Nephron (organoid): ENCODE measurements around the gene TSC2.

Experiments
- H3K27ac Mint-ChIP-seq, 3 experiments: 2 replicates each; pipeline ENCODE4 v1.8.0; 2020; ENCODE audit warnings: mixed read lengths in 3 of 3, mild to moderate bottlenecking in 2 of 3, moderate library complexity in 1 of 3
- H3K27me3 Mint-ChIP-seq: 2 replicates; pipeline ENCODE4 v1.8.0; 2021; ENCODE audit warnings: low read depth, mild to moderate bottlenecking, moderate library complexity, mixed read lengths
- H3K36me3 Mint-ChIP-seq: 2 replicates; pipeline ENCODE4 v1.8.0; 2020; ENCODE audit warnings: low read depth, mixed read lengths
- H3K4me1 Mint-ChIP-seq: 2 replicates; pipeline ENCODE4 v1.8.0; 2020; ENCODE audit warnings: mixed read lengths
- H3K4me3 Mint-ChIP-seq, 3 experiments: 2 replicates each; pipeline ENCODE4 v1.8.0; 2020; ENCODE audit warnings: mild to moderate bottlenecking in 3 of 3, mixed read lengths in 3 of 3, moderate library complexity in 2 of 3
- H3K9me3 Mint-ChIP-seq: 2 replicates; pipeline ENCODE4 v1.8.0; 2020; ENCODE audit warnings: mixed read lengths
- TF ChIP-seq, protein P1 (sequence below), 3 experiments: fragments of 200-600 bp; sonication (generic); IDR thresholded peaks; one replicate each; pipeline ENCODE4 v1.5.0; 2021; ENCODE audit warnings: antibody characterized with exemption in 3 of 3; ENCODE audit not compliant: unreplicated experiment in 3 of 3

TSC2 gene

GRCh38 chr16:2063861-2064260 is 16.1 kb downstream of the TSC2 start:
- no peaks in the 10 kb centered on the region for H3K27me3 Mint-ChIP-seq
- TF ChIP-seq, protein P1, sequence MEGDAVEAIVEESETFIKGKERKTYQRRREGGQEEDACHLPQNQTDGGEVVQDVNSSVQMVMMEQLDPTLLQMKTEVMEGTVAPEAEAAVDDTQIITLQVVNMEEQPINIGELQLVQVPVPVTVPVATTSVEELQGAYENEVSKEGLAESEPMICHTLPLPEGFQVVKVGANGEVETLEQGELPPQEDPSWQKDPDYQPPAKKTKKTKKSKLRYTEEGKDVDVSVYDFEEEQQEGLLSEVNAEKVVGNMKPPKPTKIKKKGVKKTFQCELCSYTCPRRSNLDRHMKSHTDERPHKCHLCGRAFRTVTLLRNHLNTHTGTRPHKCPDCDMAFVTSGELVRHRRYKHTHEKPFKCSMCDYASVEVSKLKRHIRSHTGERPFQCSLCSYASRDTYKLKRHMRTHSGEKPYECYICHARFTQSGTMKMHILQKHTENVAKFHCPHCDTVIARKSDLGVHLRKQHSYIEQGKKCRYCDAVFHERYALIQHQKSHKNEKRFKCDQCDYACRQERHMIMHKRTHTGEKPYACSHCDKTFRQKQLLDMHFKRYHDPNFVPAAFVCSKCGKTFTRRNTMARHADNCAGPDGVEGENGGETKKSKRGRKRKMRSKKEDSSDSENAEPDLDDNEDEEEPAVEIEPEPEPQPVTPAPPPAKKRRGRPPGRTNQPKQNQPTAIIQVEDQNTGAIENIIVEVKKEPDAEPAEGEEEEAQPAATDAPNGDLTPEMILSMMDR (IDR thresholded peaks at IDR 0.05; ENCODE audit: unreplicated experiment in 3 of 3): no peak
- H3K36me3 Mint-ChIP-seq: peaks cover 27% of the 10 kb centered on the region
- H3K4me3 Mint-ChIP-seq: no peak overlapping the region
- H3K9me3 Mint-ChIP-seq: no peaks in the 10 kb centered on the region
- no peaks in the 10 kb centered on the region for H3K4me1 Mint-ChIP-seq
- no peak overlapping the region for H3K27ac Mint-ChIP-seq

DNA sequence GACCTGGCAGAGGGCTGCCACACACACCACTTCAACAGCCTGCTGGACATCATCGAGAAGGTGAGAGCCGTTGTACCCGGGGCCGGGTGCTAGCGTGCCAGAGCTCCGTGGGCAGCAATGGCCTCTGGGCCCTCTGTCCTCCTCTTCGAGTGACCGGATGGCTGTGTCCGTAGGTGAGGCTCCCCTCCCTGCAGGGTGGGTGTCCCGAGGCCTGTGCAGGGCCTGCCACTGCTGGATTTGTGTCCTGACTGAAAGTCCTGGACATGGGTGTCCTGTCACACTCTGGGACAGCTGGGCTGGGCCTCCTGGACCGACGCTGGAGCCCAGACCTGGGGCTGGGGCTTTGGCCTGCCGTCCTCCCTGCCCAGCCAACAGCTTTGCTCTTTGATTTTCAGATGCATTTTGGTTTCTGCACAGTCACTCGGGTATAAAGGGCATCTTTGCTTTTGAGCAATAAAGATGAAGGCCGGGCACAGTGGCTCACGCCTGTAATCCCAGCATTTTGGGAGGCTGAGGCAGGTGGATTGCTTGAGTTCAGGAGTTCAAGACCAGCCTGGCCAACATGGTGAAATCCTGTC is 16.7 kb downstream of the TSC2 start:
- Mint-ChIP-seq H3K4me1 (no peaks in the 10 kb centered on the region), H3K4me3 (no peak overlapping the region), H3K27ac (no peak overlapping the region), H3K36me3 (peaks cover 30% of the 10 kb centered on the region), H3K9me3 (no peaks in the 10 kb centered on the region), H3K27me3 (no peaks in the 10 kb centered on the region)
- TF ChIP-seq, protein P1 (IDR thresholded peaks at IDR 0.05; ENCODE audit: unreplicated experiment in 3 of 3): no peak

DNA sequence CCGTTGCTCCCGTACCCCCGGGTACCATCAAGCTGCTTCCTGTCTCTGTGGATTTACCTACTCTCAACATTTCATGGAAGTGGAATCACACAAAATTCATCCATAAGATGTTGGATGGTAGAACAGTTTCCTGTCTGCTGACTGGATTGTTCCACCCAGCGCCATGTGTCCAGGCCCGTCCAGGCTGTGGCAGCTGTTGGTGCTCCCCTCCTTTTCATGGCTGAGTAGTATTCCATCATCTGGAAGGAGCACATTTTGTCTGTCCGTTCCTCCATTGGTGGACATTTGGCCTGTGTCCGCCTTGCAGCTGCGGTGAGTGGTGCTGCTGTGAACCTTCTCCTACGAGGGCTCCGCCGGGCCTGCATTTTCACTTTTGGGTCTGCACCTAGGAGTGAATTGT is 18.4 kb downstream of the TSC2 start:
- Mint-ChIP-seq H3K36me3 (peaks cover 39% of the 10 kb centered on the region), H3K27me3 (no peaks in the 10 kb centered on the region), H3K9me3 (no peaks in the 10 kb centered on the region), H3K4me1 (no peaks in the 10 kb centered on the region), H3K27ac (no peak overlapping the region), H3K4me3 (no peak overlapping the region)
- TF ChIP-seq, protein P1 (IDR thresholded peaks at IDR 0.05; ENCODE audit: unreplicated experiment in 3 of 3): no peak

GRCh38 chr16:2070576-2071453 is 23.0 kb downstream of the TSC2 start:
- Mint-ChIP-seq H3K4me1 (no peaks in the 10 kb centered on the region), H3K27ac (peak overlapping the region in 1 of 3 experiments; percentile 58), H3K4me3 (no peak overlapping the region), H3K36me3 (peaks cover 44% of the 10 kb centered on the region), H3K9me3 (no peaks in the 10 kb centered on the region), H3K27me3 (no peaks in the 10 kb centered on the region)
- TF ChIP-seq, protein P1 (IDR thresholded peaks at IDR 0.05; ENCODE audit: unreplicated experiment in 3 of 3): no peak

DNA sequence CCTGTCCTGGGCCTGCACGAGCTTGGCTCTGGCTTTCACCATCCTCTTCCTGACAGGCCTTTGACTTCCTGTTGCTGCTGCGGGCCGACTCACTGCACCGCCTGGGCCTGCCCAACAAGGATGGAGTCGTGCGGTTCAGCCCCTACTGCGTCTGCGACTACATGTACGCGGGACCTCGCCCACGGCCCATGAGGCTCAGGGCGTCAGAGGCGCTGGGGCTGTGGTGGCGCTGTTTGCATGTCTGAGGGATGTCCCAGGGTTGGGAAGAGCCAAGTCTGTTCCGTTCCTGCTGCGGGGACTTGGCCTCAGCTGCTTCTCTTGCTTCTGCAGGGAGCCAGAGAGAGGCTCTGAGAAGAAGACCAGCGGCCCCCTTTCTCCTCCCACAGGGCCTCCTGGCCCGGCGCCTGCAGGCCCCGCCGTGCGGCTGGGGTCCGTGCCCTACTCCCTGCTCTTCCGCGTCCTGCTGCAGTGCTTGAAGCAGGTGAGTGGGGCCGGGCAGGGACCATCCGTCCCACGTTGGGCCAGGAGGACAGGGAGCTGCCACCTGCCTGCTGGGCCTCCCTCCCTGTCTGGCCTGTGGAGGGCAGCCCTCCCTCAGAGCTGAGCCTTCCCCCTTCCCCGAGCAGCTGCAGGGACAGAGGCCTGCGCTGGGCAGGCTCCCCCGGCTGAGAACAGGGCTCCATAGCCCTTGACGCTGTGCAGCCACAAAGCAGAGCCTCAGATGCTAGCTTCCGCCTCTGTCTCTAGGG is 23.8 kb downstream of the TSC2 start:
- Mint-ChIP-seq H3K36me3 (peaks cover 41% of the 10 kb centered on the region), H3K4me1 (no peaks in the 10 kb centered on the region), H3K4me3 (no peak overlapping the region), H3K27ac (peak overlapping the region in 2 of 3 experiments; percentile 58 to 76), H3K27me3 (no peaks in the 10 kb centered on the region), H3K9me3 (no peaks in the 10 kb centered on the region)
- TF ChIP-seq, protein P1 (IDR thresholded peaks at IDR 0.05; ENCODE audit: unreplicated experiment in 3 of 3): no peak
